Stimulated activated memory B cell treated with anti-CD40 and anti-IgM and Interleukin-4, amounts not matched to agents 10 μg/mL and 1 μg/mL and 100 μg/mL, for 72 hours (primary cell): Measurements from ENCODE around the gene ADAMTSL3.
A peak's percentile ranks its signal among the peaks of the same experiment; 100 is the strongest.
"Not testable (repeated sequence)": the region's sequence is repeated elsewhere in the genome, so short reads cannot be mapped to it uniquely, and the experiment has no call there.

ENCODE experiments used
- ATAC-seq: fragments of 150-1000 bp; cut with Tn5 transposase; 2 replicates; pipeline ENCODE4 v1.10.0; 2021
- H3K27ac Mint-ChIP-seq: one replicate; pipeline ENCODE4 v1.8.0; 2022; ENCODE audit warnings: mild to moderate bottlenecking, mixed read lengths
- H3K27me3 Mint-ChIP-seq: one replicate; pipeline ENCODE4 v1.8.0; 2022; ENCODE audit warnings: mixed read lengths
- H3K36me3 Mint-ChIP-seq: one replicate; pipeline ENCODE4 v1.8.0; 2022; ENCODE audit warnings: mixed read lengths
- H3K4me1 Mint-ChIP-seq: one replicate; pipeline ENCODE4 v1.8.0; 2022; ENCODE audit warnings: mixed read lengths
- H3K4me3 Mint-ChIP-seq: one replicate; pipeline ENCODE4 v1.8.0; 2022; ENCODE audit warnings: mild to moderate bottlenecking, moderate library complexity, mixed read lengths
- H3K9me3 Mint-ChIP-seq: one replicate; pipeline ENCODE4 v1.8.0; 2022; ENCODE audit warnings: mixed read lengths

ADAMTSL3 gene

DNA sequence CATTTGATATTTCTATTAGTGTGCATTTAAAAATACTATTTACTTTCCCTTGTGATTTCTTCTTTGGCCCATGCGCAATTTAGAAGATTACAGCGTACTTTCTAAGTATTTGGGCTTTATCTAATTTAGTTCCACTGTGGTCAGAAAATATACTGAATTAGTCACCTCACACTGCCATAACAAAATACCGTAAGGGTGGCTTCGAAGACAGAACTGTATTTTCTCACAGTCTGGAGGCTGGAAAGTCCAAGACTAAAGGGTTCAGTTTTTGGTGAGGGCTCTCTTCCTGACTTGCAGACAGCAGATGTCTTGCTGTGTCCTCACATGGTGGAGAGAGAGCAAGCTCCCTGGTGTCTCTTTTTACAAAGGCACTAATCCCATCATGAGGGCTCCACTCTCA, 286.2 kb downstream of the ADAMTSL3 start:
- no peak for ATAC-seq
- Mint-ChIP-seq H3K27ac (no peak overlapping the region), H3K4me3 (no peak overlapping the region), H3K9me3 (peaks cover 3% of the 10 kb centered on the region), H3K27me3 (no peaks in the 10 kb centered on the region), H3K4me1 (no peaks in the 10 kb centered on the region), H3K36me3 (no peaks in the 10 kb centered on the region)

DNA sequence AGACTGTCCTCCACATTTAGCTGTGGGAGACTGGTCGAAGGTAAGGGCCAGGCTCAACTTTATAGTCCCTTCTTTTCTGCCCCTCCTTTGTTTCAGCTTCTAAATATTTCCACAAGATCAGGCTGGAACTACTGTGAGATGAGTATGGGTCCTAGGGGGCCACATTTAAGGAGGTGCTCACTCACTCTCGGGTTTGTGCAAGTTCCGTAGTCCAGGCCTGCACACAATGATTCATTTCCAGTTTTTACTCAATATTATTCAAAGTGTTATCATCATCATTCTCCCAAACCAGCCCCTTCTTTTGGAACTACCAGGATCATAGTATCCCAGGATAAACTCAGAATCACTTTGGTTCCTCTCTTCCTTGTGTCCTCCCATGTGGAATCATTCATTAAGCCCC, 289.1 kb downstream of the ADAMTSL3 start:
- H3K9me3 Mint-ChIP-seq: peaks cover 5% of the 10 kb centered on the region
- H3K4me3 Mint-ChIP-seq: no peak overlapping the region
- H3K4me1 Mint-ChIP-seq: no peaks in the 10 kb centered on the region
- no peaks in the 10 kb centered on the region for H3K27me3 Mint-ChIP-seq
- H3K36me3 Mint-ChIP-seq: no peaks in the 10 kb centered on the region
- no peak for ATAC-seq
- H3K27ac Mint-ChIP-seq: no peak overlapping the region

DNA sequence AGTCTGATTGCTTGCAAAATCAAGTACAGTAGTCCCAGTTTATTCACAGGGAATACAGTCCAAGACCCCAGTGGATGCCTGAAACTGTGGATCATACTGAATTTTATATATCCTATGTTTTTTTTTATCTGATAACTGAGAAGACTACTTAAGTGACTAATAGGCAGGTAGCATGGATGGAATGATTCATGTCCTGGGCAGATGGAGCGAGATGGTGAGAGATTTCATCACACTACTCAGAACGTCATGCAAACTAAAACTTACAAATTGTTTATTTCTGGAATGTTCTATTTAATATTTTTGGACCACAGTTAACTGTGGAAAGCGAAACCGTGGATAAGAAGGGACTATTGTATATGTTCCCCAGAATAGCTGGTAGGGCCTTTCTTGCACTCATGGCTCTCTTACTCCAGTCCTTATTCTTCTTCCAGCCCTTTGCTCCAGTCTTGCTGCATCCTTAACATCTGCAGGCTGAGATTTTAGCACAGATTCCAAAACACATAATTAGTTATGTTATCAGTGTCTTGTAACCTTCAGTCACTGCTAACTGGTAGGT, 290.0 kb downstream of the ADAMTSL3 start:
- Mint-ChIP-seq H3K27me3 (no peaks in the 10 kb centered on the region), H3K4me3 (no peak overlapping the region), H3K4me1 (no peaks in the 10 kb centered on the region), H3K9me3 (peaks cover 5% of the 10 kb centered on the region), H3K36me3 (no peaks in the 10 kb centered on the region), H3K27ac (no peak overlapping the region)
- no peak for ATAC-seq

DNA sequence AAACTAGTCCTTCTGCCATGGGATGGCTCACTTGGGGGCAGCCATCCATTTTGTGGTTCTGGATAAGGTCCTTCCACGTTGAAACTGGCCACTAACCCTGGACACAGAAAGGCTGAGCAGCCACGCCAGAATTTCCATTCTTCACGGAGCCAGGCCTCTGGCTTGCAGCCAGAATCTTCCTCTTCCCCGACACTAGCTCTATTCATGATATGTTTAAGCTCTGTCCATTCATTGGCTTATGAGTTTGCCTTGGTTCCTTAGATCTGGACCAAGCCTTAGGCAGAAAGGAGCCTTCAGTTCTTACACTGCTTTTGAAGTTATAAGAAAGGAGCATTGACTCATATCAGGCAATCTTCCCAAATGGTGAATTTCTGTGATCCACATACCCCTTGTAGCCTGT, 293.2 kb downstream of the ADAMTSL3 start:
- H3K4me3 Mint-ChIP-seq: no peak overlapping the region
- H3K36me3 Mint-ChIP-seq: no peaks in the 10 kb centered on the region
- peaks cover 7% of the 10 kb centered on the region for H3K9me3 Mint-ChIP-seq
- H3K4me1 Mint-ChIP-seq: no peaks in the 10 kb centered on the region
- no peak overlapping the region for H3K27ac Mint-ChIP-seq
- ATAC-seq: no peak
- H3K27me3 Mint-ChIP-seq: peaks cover 13% of the 10 kb centered on the region

DNA sequence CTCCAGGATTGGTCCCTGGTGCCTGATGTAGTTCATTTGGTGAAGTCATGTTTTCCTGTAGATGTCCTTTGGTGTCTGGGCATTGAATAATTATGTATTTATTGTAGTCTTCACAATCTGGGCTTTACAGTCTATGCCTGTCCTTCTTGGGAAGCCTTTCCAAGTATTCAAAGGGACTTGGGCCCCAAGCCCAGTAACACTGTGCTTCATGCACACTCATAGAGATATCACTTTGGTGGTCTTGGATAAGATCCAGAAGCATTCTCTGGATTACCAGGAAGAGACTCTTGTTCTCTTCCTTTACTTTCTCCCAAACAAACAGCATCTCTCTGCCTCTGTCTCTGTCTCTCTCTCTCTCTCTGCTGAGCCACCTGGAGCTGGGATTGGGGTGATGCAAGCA, 300.6 kb downstream of the ADAMTSL3 start:
- no peak overlapping the region for H3K27ac Mint-ChIP-seq
- no peak overlapping the region for H3K4me3 Mint-ChIP-seq

DNA sequence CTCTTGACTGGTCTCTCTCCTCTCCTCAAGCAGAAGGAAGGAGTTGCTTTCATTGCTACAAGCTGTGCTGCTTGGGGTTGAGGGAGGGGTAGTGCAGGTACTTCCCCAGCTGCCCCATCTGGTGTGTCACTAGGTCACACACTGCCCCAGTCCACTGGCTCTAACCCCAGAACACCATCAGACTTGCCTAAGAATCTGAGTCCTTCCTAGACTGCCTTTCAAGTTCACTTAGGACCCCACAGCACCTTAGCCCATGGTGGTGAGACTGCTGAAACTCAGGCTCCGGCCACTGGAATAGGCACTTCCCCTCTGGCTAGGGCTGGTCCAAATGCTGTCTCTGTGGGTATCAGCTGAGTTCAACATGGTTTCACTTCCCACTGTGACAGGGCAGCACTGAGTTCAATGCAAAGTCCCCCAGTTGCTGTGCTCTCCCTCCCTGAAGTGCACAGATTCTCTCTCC, 301.9 kb downstream of the ADAMTSL3 start:
- no peaks in the 10 kb centered on the region for H3K36me3 Mint-ChIP-seq
- H3K27me3 Mint-ChIP-seq: peaks cover 42% of the 10 kb centered on the region
- ATAC-seq: peak; percentile 91
- H3K9me3 Mint-ChIP-seq: peaks cover 4% of the 10 kb centered on the region
- H3K4me3 Mint-ChIP-seq: no peak overlapping the region
- no peaks in the 10 kb centered on the region for H3K4me1 Mint-ChIP-seq
- no peak overlapping the region for H3K27ac Mint-ChIP-seq

More for the DNA sequence above, 300.6 kb downstream of the ADAMTSL3 start:
- Mint-ChIP-seq H3K4me1 (no peaks in the 10 kb centered on the region), H3K36me3 (no peaks in the 10 kb centered on the region), H3K9me3 (peaks cover 6% of the 10 kb centered on the region), H3K27me3 (peaks cover 34% of the 10 kb centered on the region)
- no peak for ATAC-seq

DNA sequence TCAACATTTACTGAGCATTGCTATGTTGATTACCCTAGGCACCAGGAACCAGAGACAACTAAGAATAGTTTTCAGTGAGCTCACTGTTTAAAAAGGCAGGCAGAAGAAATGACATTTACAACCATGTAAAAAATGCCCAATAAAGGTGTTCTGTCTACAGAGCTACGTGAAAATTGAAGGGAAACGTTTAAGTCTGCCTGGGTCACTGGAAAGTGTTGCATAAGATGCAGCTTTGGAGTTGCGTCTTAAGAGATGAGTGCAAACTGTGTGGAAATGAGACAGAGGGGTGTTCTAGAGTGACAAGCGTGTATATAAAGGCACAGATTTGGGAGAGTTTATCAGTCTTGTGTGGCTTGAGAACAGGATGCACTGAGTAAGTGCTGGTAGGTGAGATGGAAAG, 303.0 kb downstream of the ADAMTSL3 start:
- Mint-ChIP-seq H3K27ac (no peak overlapping the region), H3K4me3 (no peak overlapping the region), H3K9me3 (peaks cover 4% of the 10 kb centered on the region), H3K36me3 (no peaks in the 10 kb centered on the region), H3K27me3 (peaks cover 37% of the 10 kb centered on the region), H3K4me1 (no peaks in the 10 kb centered on the region)
- ATAC-seq: no peak

DNA sequence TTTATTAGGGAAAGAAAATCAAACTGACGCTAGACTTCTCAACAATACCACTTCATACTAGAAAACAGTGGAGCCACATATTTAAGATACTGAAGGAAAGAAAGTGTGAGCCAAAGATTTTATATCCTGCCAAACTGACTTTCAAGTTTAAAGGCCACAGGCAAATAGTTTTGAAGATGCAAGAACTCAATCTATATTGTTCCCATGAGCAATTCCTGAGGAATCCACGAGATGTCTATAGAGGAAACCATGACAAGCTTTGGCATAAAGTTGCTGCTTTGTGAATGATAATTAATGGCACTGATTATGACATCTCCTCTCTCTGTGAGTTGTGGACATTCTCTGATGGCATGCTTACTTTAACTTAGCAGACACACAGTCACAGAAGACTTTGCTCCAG, 305.6 kb downstream of the ADAMTSL3 start:
- Mint-ChIP-seq H3K4me1 (no peaks in the 10 kb centered on the region), H3K36me3 (no peaks in the 10 kb centered on the region), H3K27ac (no peak overlapping the region), H3K4me3 (no peak overlapping the region), H3K27me3 (peaks cover 14% of the 10 kb centered on the region), H3K9me3 (peaks cover 6% of the 10 kb centered on the region)
- ATAC-seq: no peak

DNA sequence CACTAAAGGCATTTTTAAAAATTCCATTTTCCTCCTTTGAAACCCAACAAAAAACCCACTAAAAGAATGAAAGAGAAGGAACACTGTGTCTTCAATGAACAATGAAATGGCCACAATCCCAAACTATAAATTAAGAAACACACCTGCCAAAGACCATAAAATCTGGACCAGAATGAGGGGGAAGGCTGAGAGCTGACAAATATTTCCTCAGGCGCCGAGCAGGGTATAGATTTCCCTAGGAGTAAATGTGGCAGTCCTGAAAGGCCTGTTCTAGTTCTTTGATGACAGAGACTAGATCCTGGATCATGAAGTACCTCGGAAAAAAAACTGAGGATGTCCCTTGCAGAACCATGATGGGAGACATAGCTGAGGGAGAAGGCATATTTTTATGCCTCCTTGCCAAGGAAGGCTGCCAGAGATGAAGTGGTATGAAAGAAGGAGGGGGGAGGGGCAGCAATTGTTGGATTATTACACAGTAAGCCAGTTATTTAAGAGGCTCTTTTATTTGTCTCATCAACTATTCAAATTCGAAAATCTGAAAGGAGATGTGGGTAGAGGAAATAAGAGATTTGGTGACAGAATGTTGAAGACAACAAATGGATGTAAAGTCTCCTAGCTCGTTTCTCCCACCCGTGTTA, 306.4 kb downstream of the ADAMTSL3 start:
- no peak for ATAC-seq
- H3K4me1 Mint-ChIP-seq: no peaks in the 10 kb centered on the region

DNA sequence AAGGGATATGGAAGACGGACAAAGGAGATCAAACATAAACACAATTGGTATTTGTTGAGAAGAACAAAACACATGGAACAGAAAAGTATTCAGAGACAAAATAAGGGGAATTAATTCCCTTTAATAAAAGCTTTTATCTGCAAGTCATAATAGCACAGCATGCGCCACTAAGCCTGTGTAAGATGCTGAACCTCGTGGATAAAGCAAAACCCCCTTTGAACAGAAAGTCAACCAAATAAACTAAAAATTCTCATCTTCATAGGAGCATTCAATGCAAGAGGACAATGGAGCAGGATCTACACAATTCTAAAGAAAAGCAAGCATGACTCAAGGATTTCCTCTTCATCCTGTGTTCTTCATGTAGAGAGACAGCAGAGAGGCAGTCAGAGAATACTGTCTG, 307.4 kb downstream of the ADAMTSL3 start:
- Mint-ChIP-seq H3K9me3 (peaks cover 19% of the 10 kb centered on the region), H3K36me3 (no peaks in the 10 kb centered on the region), H3K4me1 (no peaks in the 10 kb centered on the region), H3K4me3 (no peak overlapping the region), H3K27me3 (peaks cover 13% of the 10 kb centered on the region), H3K27ac (no peak overlapping the region)
- no peak for ATAC-seq

More for the DNA sequence above, 306.4 kb downstream of the ADAMTSL3 start:
- H3K27me3 Mint-ChIP-seq: peaks cover 13% of the 10 kb centered on the region
- H3K9me3 Mint-ChIP-seq: peaks cover 11% of the 10 kb centered on the region
- no peak overlapping the region for H3K27ac Mint-ChIP-seq
- H3K4me3 Mint-ChIP-seq: no peak overlapping the region
- H3K36me3 Mint-ChIP-seq: no peaks in the 10 kb centered on the region

DNA sequence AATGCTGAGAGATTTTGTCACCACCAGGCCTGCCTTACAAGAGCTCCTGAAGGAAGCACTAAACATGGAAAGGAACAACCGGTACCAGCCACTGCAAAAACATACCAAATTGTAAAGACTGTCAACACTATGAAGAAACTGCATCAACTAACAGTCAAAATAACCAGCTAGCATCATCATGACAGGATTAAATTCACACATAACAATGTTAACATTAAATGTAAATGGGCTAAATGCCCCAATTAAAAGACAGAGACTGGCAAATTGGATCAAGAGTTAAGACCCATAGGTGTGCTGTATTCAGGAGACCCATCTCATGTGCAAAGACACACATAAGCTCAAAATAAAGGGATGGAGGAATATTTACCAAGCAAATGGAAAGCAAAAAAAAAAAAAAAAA, 311.0 kb downstream of the ADAMTSL3 start:
- Mint-ChIP-seq H3K27me3 (peaks cover 13% of the 10 kb centered on the region), H3K9me3 (peaks cover 22% of the 10 kb centered on the region)
- not testable (repeated sequence) for H3K36me3 Mint-ChIP-seq, H3K27ac Mint-ChIP-seq, H3K4me1 Mint-ChIP-seq, H3K4me3 Mint-ChIP-seq, ATAC-seq

DNA sequence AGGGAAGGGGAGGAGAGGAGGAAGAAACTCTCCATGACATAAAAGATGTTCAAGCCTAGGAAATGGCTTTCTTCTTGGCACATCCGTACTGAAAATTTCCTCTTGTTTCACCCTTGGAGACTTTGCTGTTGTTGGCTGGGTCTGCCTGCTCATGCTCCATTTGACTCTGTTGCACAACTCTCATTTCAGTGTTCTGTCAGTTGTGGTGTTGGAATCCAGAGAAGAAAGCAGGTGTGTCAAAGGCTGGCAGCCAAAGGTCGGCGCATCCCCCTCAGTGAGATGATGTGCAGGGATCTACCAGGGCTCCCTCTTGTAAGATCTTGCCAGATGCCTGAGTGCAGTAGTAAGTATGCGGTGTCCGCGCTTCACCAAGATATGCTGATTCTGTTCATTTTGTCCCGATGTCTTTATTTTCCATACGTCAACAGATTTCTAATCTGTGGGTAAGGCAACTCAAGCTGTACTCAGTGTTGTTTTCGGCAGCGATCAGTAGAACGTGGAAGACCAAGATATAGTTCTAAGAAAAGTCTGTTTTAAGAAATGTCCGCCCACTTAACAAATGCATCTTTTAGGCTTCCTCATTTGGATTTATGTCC, 316.5 kb downstream of the ADAMTSL3 start:
- Mint-ChIP-seq H3K27me3 (no peaks in the 10 kb centered on the region), H3K9me3 (peaks cover 11% of the 10 kb centered on the region), H3K36me3 (no peaks in the 10 kb centered on the region), H3K4me3 (no peak overlapping the region), H3K4me1 (no peaks in the 10 kb centered on the region), H3K27ac (no peak overlapping the region)
- ATAC-seq: no peak

DNA sequence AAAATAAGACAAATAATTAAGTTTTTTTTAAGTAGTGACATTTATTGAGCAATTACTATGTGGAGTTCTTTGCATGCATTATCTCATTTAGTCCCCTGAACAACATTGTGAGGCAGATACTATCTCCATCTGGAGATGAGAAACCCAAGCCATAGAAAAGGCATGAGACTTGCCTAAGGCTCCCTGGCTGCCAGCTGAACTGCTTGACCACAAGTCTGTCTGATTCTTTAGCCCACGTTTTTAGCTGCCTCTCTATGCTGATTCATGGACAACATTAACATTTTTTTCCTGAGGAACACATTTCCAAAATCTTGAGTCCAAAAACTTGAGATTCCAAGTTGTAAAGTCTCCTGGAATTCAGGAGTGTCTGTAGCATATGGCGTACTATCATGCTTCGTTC, 318.1 kb downstream of the ADAMTSL3 start:
- Mint-ChIP-seq H3K4me3 (no peak overlapping the region), H3K27me3 (no peaks in the 10 kb centered on the region), H3K36me3 (no peaks in the 10 kb centered on the region), H3K4me1 (no peaks in the 10 kb centered on the region), H3K27ac (no peak overlapping the region), H3K9me3 (peaks cover 3% of the 10 kb centered on the region)
- no peak for ATAC-seq

DNA sequence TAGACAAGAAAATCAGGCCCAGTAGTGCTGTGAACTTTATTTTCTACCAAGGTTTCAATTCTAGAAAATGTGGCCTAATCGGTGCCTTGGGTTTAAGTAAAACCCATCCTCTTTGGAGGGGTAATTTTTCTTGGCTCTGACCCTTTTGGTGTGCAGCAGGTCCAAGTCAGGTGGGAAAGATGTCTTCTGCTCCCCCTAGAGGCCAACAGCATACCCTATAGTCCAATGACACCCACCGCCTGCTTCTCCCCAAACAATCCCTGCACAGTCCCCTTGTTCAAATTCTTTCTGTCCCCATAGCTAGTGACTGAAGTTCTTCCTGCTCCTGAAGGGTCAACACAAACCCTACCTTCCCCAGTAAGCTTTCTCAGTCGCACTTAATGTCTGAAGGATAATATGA, 319.9 kb downstream of the ADAMTSL3 start:
- Mint-ChIP-seq H3K9me3 (no peaks in the 10 kb centered on the region), H3K27me3 (no peaks in the 10 kb centered on the region), H3K27ac (no peak overlapping the region), H3K36me3 (no peaks in the 10 kb centered on the region), H3K4me3 (no peak overlapping the region), H3K4me1 (no peaks in the 10 kb centered on the region)
- ATAC-seq: peak; percentile 55

DNA sequence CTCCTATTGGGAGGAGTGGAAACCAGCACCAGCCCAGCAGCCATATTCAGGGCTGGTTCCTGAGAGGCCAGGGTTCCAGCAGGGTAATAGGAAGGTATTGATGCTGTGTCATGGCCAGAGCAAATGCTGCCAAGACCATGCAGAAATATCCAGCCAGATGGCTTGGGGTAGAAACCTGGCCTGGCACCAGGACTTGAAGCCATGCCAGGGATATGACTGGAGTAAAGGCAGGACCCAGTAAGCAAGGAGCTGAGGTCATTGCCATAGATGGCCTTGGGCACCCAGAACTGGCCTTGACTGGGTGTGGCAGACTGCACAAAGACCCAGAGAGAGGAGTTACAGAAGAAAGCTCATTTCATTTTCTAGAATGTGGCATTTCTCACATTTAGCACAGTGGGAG, 324.1 kb downstream of the ADAMTSL3 start:
- ATAC-seq: peak; percentile 11
- Mint-ChIP-seq H3K4me3 (no peak overlapping the region), H3K27ac (no peak overlapping the region)

DNA sequence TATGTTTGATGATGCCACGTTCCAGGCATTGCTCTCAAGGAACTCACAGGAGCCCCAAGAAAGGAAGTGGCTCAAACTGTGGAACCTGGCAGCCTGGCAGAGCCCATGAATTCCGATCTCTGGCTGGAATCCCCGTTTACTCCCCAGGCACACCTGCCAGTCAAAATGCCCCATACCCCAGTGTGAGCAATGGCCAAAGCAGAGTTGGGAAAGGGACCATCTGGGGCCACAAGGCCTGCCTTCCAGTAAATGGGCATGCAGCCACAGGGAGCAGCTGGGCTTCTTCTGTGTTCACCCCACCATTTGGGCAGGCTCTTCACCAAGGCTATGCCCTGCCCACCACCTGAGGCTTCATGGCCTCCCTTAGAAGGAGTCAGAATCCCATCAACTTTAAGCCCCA, 324.7 kb downstream of the ADAMTSL3 start:
- H3K4me3 Mint-ChIP-seq: no peak overlapping the region
- peaks cover 4% of the 10 kb centered on the region for H3K4me1 Mint-ChIP-seq

More for the DNA sequence above, 324.1 kb downstream of the ADAMTSL3 start:
- H3K9me3 Mint-ChIP-seq: no peaks in the 10 kb centered on the region
- no peaks in the 10 kb centered on the region for H3K27me3 Mint-ChIP-seq
- no peaks in the 10 kb centered on the region for H3K36me3 Mint-ChIP-seq
- no peaks in the 10 kb centered on the region for H3K4me1 Mint-ChIP-seq

More for the DNA sequence above, 324.7 kb downstream of the ADAMTSL3 start:
- no peaks in the 10 kb centered on the region for H3K36me3 Mint-ChIP-seq
- H3K9me3 Mint-ChIP-seq: no peaks in the 10 kb centered on the region
- no peak for ATAC-seq
- H3K27ac Mint-ChIP-seq: no peak overlapping the region
- H3K27me3 Mint-ChIP-seq: no peaks in the 10 kb centered on the region
